Upper lobe of left lung (tissue), 6 donors: ENCODE results near the gene MACROD2. TPM values are rescaled to one million over a fixed set of nuclear protein-coding genes. Genes with fewer than 3 reads are reported as not detected.

Experiments used
- ATAC-seq, 2 donors: fragments of 200-7000 bp; cut with Tn5 transposase; one replicate each; pipeline ENCODE4 v1.9.1; 2022; ENCODE audit warnings: mild to moderate bottlenecking in 2 of 2, moderate library complexity in 2 of 2; ENCODE audit not compliant: low FRiP score in 2 of 2
- DNase-seq, 2 donors: peaks; one replicate each; pipeline ENCODE4 v3.0.0-alpha.2; 2019 to 2020
- H3K27ac ChIP-seq, 4 donors: fragments of 200-600 bp; sonication (generic); one replicate each; pipeline ENCODE4 v1.5.1; 2016 to 2019
- H3K27me3 ChIP-seq, 4 donors: fragments of 200-600 bp; sonication (generic); one replicate each; pipeline ENCODE4 v1.5.1; 2017 to 2019
- H3K36me3 ChIP-seq, 4 donors: fragments of 200-600 bp; sonication (generic); one replicate each; pipeline ENCODE4 v1.5.1; 2016 to 2019
- H3K4me1 ChIP-seq, 4 donors: fragments of 200-600 bp; sonication (generic); one replicate each; pipeline ENCODE4 v1.5.1; 2018 to 2019
- H3K4me3 ChIP-seq, 4 donors: fragments of 200-600 bp; sonication (generic); one replicate each; pipeline ENCODE4 v1.5.1; 2017 to 2019; ENCODE audit warnings: mild to moderate bottlenecking in 2 of 4, moderate library complexity in 1 of 4
- H3K9me3 ChIP-seq, 4 donors: fragments of 200-600 bp; sonication (generic); one replicate each; pipeline ENCODE4 v1.5.1; 2018 to 2019
- EP300 ChIP-seq, 4 donors: sonication (generic); formaldehyde crosslinking; IDR thresholded peaks; one replicate each; pipeline ENCODE4 v1.5.1; 2017; ENCODE audit warnings: antibody characterized with exemption in 4 of 4, control low read depth in 2 of 4
- POLR2A ChIP-seq, 4 donors: fragments of 450-650 bp; IDR thresholded peaks; one replicate each; pipeline ENCODE4 v1.5.1; 2016 to 2017; ENCODE audit warnings: antibody characterized with exemption in 4 of 4, mild to moderate bottlenecking in 2 of 4
- POLR2AphosphoS5 ChIP-seq, 2 donors: sonication (generic); formaldehyde crosslinking; IDR thresholded peaks; one replicate each; pipeline ENCODE4 v1.5.1; 2017; ENCODE audit warnings: antibody characterized with exemption in 2 of 2
- WGBS, 2 donors: methylation state at CpG; one replicate each; pipeline ENCODE4 v1.1.5; 2017 to 2018; 5-methylcytosine and 5-hydroxymethylcytosine counted together
- total RNA-seq, 6 donors: library from RNA; depleted of rRNA in 4 of 6; stranded (reverse); fragments of >200 nt in 4 of 6; gene quantifications; one replicate each; pipeline versions ENCODE4 v1.1.0 to v1.2.1, GENCODE V29; 2016 to 2021
- TF ChIP-seq, protein P1 (sequence below), 6 experiments: fragments of 450-650 bp in 4 of 6; fragments of 200-600 bp in 2 of 6; sonication (generic) in 2 of 6; IDR thresholded peaks; one replicate each; pipeline ENCODE4 v1.5.1; 2016 to 2019; ENCODE audit warnings: antibody characterized with exemption in 6 of 6
- donor health status: DM: no; HTN: no; CAD: no; lungs with moderate emphysema.
- donor health status: DM: no; HTN: yes; CAD: no; lungs with severe emphysema.

Gene MACROD2
- total RNA-seq, 6 donors from 2014 or later = 20.7 to 84.3 (median 36.3) TPM

DNA sequence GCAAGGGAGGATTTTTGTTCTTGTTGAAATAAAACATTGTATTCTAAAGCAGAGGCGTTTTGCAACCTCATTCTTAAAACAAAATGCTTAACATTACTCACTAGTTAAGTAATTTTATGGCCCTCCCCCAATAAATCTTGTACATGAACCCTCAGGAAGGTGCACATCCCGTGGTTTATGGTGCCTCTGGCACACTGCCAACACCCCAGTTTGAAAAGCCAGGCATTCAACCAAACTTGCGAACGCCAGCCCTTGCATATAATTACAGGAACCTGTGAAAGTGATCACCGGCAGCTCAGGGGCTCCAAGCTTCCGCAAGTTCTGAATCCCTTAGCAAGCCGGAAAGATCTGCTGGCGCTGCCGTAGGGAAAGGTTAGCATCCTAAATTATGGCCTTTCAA is 1451.1 kb downstream of the MACROD2 start:
- DNase-seq (no peak), ATAC-seq (no peak)
- Histone ChIP-seq H3K36me3 (no peaks in the 10 kb centered on the region), H3K9me3 (no peaks in the 10 kb centered on the region), H3K27me3 (no peaks in the 10 kb centered on the region), H3K27ac (no peak overlapping the region), H3K4me1 (no peaks in the 10 kb centered on the region), H3K4me3 (no peak overlapping the region)
- TF ChIP-seq, protein P1, sequence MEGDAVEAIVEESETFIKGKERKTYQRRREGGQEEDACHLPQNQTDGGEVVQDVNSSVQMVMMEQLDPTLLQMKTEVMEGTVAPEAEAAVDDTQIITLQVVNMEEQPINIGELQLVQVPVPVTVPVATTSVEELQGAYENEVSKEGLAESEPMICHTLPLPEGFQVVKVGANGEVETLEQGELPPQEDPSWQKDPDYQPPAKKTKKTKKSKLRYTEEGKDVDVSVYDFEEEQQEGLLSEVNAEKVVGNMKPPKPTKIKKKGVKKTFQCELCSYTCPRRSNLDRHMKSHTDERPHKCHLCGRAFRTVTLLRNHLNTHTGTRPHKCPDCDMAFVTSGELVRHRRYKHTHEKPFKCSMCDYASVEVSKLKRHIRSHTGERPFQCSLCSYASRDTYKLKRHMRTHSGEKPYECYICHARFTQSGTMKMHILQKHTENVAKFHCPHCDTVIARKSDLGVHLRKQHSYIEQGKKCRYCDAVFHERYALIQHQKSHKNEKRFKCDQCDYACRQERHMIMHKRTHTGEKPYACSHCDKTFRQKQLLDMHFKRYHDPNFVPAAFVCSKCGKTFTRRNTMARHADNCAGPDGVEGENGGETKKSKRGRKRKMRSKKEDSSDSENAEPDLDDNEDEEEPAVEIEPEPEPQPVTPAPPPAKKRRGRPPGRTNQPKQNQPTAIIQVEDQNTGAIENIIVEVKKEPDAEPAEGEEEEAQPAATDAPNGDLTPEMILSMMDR (IDR thresholded peaks at IDR 0.05) = no peak
- TF ChIP-seq POLR2A (IDR thresholded peaks at IDR 0.05) = no peak
- TF ChIP-seq EP300 (IDR thresholded peaks at IDR 0.05) = no peak
- TF ChIP-seq POLR2AphosphoS5 (IDR thresholded peaks at IDR 0.05) = no peak
- WGBS, 2 donors = 26 to 35% methylated on average over 9 of the region's 9 CpGs

DNA sequence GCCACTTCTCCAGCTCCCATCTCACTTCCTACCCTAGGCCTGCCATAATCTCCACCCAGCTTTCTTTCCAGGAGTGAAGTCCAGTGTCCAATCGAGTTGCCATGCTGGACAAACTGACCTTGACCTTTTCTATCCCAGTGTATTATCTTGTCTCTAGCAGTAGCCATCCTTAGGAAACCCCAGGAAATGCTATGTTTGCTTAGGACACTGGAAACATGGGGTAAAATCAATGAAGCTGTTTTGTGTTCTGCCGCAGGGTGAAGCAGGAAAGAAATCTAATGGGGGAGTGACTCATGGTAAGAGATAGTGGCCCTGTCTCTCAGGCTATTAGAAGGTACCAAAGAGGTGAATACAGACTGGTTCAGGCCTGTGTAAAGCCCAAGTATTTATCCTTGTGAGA is 1452.2 kb downstream of the MACROD2 start:
- DNase-seq (no peak), ATAC-seq (no peak)
- Histone ChIP-seq H3K27me3 (no peaks in the 10 kb centered on the region), H3K9me3 (no peaks in the 10 kb centered on the region), H3K4me1 (no peaks in the 10 kb centered on the region), H3K27ac (no peak overlapping the region), H3K36me3 (no peaks in the 10 kb centered on the region), H3K4me3 (no peak overlapping the region)
- TF ChIP-seq, protein P1 (IDR thresholded peaks at IDR 0.05) = no peak
- TF ChIP-seq POLR2A (IDR thresholded peaks at IDR 0.05) = no peak
- TF ChIP-seq EP300 (IDR thresholded peaks at IDR 0.05) = no peak
- TF ChIP-seq POLR2AphosphoS5 (IDR thresholded peaks at IDR 0.05) = no peak
- 78 to 85% methylated on average over 2 of the region's 2 CpGs for WGBS, 2 donors

DNA sequence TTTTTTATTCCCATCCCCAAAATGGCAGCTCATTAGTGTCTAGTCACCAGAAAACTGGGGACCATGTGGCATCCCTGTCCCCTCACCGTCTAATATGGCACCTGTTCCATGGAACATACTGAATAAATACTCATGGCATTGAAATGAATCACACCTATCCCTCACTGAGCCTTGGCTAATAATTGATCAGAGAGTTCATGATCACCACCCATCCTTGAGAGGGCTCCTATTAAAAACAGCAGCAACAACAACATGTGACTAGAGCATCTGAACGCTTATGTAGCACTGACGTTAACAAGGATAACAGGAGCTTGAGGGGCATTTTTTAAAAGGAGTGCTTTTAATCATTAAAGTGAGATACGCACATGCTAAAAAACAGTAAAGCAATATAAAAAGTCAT is 1453.7 kb downstream of the MACROD2 start:
- H3K9me3 ChIP-seq = no peaks in the 10 kb centered on the region
- no peaks in the 10 kb centered on the region for H3K27me3 ChIP-seq
- ATAC-seq (no peak), DNase-seq (no peak)
- H3K36me3 ChIP-seq = no peaks in the 10 kb centered on the region
- H3K4me1 ChIP-seq = no peaks in the 10 kb centered on the region
- no peak overlapping the region for H3K27ac ChIP-seq
- WGBS, 2 donors = 90% methylated on average over 4 of the region's 4 CpGs
- no peak for TF ChIP-seq POLR2A (IDR thresholded peaks at IDR 0.05)
- no peak for TF ChIP-seq POLR2AphosphoS5 (IDR thresholded peaks at IDR 0.05)
- no peak for TF ChIP-seq EP300 (IDR thresholded peaks at IDR 0.05)
- TF ChIP-seq, protein P1 (IDR thresholded peaks at IDR 0.05) = no peak
- H3K4me3 ChIP-seq = no peak overlapping the region

DNA sequence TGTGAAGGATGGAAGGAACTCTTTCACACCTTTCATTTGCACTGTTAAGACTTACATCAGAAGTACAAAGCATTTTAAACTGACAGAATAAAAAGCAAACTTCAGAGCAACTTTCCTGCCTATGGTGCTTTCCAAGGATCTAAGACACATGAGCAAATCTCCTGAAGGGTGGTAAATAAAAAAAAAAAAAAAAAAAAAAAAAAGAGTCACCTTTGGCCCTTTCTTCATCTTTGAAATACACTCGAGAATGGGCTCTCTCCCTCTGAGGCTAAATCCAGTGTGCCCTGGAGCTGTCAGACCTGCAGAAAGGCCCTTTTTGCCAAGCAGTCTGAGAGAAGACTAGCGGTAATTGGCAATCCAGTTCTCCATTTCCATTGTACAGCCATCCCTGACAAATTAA is 1455.9 kb downstream of the MACROD2 start:
- H3K4me1 ChIP-seq = no peaks in the 10 kb centered on the region
- no peak overlapping the region for H3K27ac ChIP-seq
- 67 to 76% methylated on average over 2 of the region's 2 CpGs for WGBS, 2 donors
- H3K36me3 ChIP-seq = no peaks in the 10 kb centered on the region
- H3K27me3 ChIP-seq = no peaks in the 10 kb centered on the region
- TF ChIP-seq POLR2A (IDR thresholded peaks at IDR 0.05) (no peak), EP300 (IDR thresholded peaks at IDR 0.05) (no peak), POLR2AphosphoS5 (IDR thresholded peaks at IDR 0.05) (no peak)
- TF ChIP-seq, protein P1 (IDR thresholded peaks at IDR 0.05) = no peak
- H3K4me3 ChIP-seq = no peak overlapping the region
- ATAC-seq (no peak), DNase-seq (no peak)
- H3K9me3 ChIP-seq = no peaks in the 10 kb centered on the region

DNA sequence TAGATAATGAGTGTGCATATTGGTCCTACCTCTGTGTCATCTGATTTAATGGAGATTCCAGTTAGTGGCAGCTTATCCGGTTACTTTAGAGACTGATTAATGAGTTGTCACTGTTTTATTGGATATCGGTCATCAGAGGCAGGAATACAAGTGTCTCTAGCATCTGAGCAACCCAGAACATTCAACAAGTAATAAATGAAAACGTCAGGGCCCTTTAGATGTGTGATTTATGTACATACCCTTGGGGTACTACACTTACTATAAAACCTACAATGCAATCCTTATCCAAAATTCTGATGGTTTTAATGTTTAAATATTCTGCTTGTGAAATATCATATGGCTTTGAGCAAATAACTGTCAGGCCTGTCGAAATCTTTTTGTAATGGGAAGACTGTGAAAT is 1460.0 kb downstream of the MACROD2 start:
- TF ChIP-seq, protein P1 (IDR thresholded peaks at IDR 0.05) = no peak
- no peak for TF ChIP-seq POLR2A (IDR thresholded peaks at IDR 0.05)
- no peak for TF ChIP-seq POLR2AphosphoS5 (IDR thresholded peaks at IDR 0.05)
- no peak for TF ChIP-seq EP300 (IDR thresholded peaks at IDR 0.05)
- 55 to 57% methylated on average over 4 of the region's 4 CpGs for WGBS, 2 donors
- H3K9me3 ChIP-seq = no peaks in the 10 kb centered on the region
- H3K4me3 ChIP-seq = no peak overlapping the region
- no peaks in the 10 kb centered on the region for H3K36me3 ChIP-seq
- ATAC-seq (no peak), DNase-seq (no peak)
- H3K27ac ChIP-seq = no peak overlapping the region
- H3K27me3 ChIP-seq = no peaks in the 10 kb centered on the region
- no peaks in the 10 kb centered on the region for H3K4me1 ChIP-seq
